Inferior parietal cortex (tissue), 1 donor: ENCODE measurements around the gene KIAA0753.

ENCODE experiments used
- DNase-seq: peaks from one replicate; pipeline ENCODE4 v3.0.0-alpha.2; 2016; ENCODE audit errors: extremely low spot score

Gene KIAA0753

GRCh38 chr17:6570731-6571451, 69.6 kb downstream of the KIAA0753 start:
- no peak for DNase-seq

- DNase-seq, result no peak
Observed at GRCh38 chr17:6569370-6570285, 70.9 kb downstream of the KIAA0753 start.

- no peak for DNase-seq
Observed at GRCh38 chr17:6568184-6568758, 72.2 kb downstream of the KIAA0753 start.

- DNase-seq, result no peak
Observed at GRCh38 chr17:6567528-6568183, 72.9 kb downstream of the KIAA0753 start.

GRCh38 chr17:6561446-6561845, 79.1 kb downstream of the KIAA0753 start:
- no peak for DNase-seq

GRCh38 chr17:6560496-6560895, 80.0 kb downstream of the KIAA0753 start:
- DNase-seq, result no peak

GRCh38 chr17:6559753-6560215, 80.7 kb downstream of the KIAA0753 start:
- DNase-seq, result no peak

- DNase-seq, result no peak
Observed at GRCh38 chr17:6558932-6559752, 81.4 kb downstream of the KIAA0753 start.

GRCh38 chr17:6558276-6558675, 82.2 kb downstream of the KIAA0753 start:
- DNase-seq, result no peak

GRCh38 chr17:6557040-6557438, 83.5 kb downstream of the KIAA0753 start:
- no peak for DNase-seq

GRCh38 chr17:6556121-6557039, 84.1 kb downstream of the KIAA0753 start, which contains the start of gene PITPNM3:
Gene PITPNM3, minus strand, starts transcription at chr17:6556555. Its CDS starts 149 bp downstream, at chr17:6556406.
- DNase-seq, result no peak

GRCh38 chr17:6555331-6556120, 85.0 kb downstream of the KIAA0753 start:
- DNase-seq, result no peak

- DNase-seq, result no peak
Observed at GRCh38 chr17:6554871-6555330, 85.6 kb downstream of the KIAA0753 start.

GRCh38 chr17:6554342-6554741, 86.2 kb downstream of the KIAA0753 start:
- DNase-seq, result no peak

GRCh38 chr17:6551869-6552531, 88.5 kb downstream of the KIAA0753 start:
- no peak for DNase-seq

GRCh38 chr17:6551356-6551755, 89.2 kb downstream of the KIAA0753 start:
- no peak for DNase-seq

GRCh38 chr17:6549384-6550036, 91.0 kb downstream of the KIAA0753 start:
- no peak for DNase-seq
